Neural crest cell (in vitro differentiated cells): ENCODE measurements around the gene PYGM. TPM values are rescaled to one million over a fixed set of nuclear protein-coding genes. Genes with fewer than 3 reads are reported as not detected.

Source experiments
- DNase-seq: peaks from one replicate; pipeline ENCODE4 v3.0.0; 2021; ENCODE audit warnings: low read depth, mixed read lengths, low spot score
- H3K27ac Mint-ChIP-seq: one replicate; pipeline ENCODE4 v1.8.0; 2021; ENCODE audit warnings: mild to moderate bottlenecking, mixed read lengths; ENCODE audit not compliant: unreplicated experiment
- H3K27me3 Mint-ChIP-seq: 2 replicates; pipeline ENCODE4 v1.8.0; 2021; ENCODE audit warnings: low read depth, mild to moderate bottlenecking, mixed read lengths
- H3K36me3 Mint-ChIP-seq: 2 replicates; pipeline ENCODE4 v1.8.0; 2021; ENCODE audit warnings: low read depth, mild to moderate bottlenecking, mixed read lengths
- H3K4me1 Mint-ChIP-seq: 2 replicates; pipeline ENCODE4 v1.8.0; 2021; ENCODE audit warnings: mixed read lengths
- H3K4me3 Mint-ChIP-seq: one replicate; pipeline ENCODE4 v1.8.0; 2021; ENCODE audit warnings: mild to moderate bottlenecking, mixed read lengths
- H3K9me3 Mint-ChIP-seq: 2 replicates; pipeline ENCODE4 v1.8.0; 2021; ENCODE audit warnings: mixed read lengths
- total RNA-seq: library from RNA; stranded (reverse); gene quantifications from 2 replicates; pipeline ENCODE4 v1.2.1, GENCODE V29; 2021
- TF ChIP-seq, protein P1 (sequence below): fragments of 200-600 bp; sonication (generic); conservative IDR thresholded peaks from 2 replicates; pipeline ENCODE4 v1.5.0; 2021; ENCODE audit warnings: antibody characterized with exemption, mild to moderate bottlenecking

Gene PYGM
- total RNA-seq, 1 donor from 2014 or later: 1.2 TPM

DNA sequence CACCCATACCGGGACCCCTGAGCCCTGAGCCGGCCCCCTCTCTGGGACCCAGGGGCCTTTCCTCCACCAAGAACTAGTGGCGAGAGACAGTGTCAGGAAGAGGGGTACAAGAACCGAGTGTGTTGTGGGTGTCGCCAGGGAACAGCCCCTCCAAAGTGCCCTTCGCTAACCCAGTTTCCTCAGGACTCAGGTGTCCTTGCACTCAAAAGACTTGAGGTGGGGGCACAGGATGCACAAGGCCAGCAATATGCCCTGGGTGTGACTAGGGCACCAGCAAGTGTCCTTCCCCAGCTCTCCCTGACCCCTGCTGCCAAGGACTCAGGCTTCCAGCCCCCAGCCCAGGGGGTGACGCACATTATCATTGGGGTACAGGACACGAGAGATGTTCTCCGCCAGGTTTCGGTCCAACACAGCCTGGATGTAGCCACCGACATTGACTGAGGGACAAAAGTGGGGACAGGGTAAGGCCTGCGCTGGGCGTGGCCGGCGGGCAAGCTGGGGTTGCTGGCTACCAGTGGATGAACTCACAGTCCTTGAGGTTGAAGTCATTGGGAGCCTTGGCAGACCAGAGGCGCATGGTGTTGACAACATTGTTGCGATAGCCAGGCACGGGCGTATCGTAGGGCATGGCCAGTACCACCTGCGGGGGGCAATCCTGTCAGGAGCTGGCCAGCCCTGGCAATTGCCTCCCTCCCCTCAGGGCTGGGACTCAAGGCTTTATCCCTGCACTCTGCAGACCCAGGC, 4.7 kb downstream of the PYGM start:
- Mint-ChIP-seq H3K27me3 (peaks cover 12% of the 10 kb centered on the region), H3K4me1 (peaks cover 15% of the 10 kb centered on the region), H3K27ac (no peak overlapping the region), H3K4me3 (no peak overlapping the region), H3K9me3 (no peaks in the 10 kb centered on the region), H3K36me3 (no peaks in the 10 kb centered on the region)
- TF ChIP-seq, protein P1, sequence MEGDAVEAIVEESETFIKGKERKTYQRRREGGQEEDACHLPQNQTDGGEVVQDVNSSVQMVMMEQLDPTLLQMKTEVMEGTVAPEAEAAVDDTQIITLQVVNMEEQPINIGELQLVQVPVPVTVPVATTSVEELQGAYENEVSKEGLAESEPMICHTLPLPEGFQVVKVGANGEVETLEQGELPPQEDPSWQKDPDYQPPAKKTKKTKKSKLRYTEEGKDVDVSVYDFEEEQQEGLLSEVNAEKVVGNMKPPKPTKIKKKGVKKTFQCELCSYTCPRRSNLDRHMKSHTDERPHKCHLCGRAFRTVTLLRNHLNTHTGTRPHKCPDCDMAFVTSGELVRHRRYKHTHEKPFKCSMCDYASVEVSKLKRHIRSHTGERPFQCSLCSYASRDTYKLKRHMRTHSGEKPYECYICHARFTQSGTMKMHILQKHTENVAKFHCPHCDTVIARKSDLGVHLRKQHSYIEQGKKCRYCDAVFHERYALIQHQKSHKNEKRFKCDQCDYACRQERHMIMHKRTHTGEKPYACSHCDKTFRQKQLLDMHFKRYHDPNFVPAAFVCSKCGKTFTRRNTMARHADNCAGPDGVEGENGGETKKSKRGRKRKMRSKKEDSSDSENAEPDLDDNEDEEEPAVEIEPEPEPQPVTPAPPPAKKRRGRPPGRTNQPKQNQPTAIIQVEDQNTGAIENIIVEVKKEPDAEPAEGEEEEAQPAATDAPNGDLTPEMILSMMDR: no peak
- no peak for DNase-seq

DNA sequence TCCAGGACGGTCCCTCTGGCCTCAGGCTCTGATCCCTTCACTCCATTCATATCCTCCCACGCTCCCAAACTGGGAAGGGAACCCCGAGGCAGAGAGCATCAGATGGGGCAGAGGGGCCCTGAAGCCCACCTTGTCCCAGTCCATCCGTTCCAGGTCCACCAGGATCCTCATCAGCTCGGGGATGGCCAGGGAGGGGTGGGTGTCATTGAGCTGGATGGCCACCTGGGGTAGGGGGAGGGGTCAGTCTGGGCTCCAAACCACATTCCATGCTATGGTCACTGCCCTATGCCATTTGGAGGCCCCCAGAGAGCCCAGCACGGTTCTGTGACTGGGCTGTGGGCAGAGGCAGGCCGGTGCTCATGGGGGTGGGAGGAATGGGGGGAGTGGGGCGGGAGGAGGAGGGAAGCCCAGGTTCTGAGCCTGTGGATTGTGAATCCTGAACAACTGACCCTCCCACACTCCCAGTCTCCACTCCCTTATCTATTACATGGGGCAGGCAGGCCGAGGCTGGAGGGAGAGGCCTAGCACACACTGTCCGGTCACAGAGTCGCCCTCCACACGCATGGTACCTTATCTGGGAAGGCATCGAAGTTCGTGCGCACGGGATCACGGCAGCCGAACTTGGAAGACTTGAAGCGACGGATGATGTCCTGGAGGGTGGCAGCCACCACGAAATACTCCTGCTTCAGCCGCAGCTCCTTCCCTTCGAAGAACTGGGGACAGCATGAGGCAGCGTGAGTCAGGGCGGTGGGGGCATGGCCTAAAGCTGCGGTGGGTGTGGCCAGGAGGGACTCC, 5.5 kb downstream of the PYGM start:
- no peak overlapping the region for H3K27ac Mint-ChIP-seq
- no peak for DNase-seq

DNA sequence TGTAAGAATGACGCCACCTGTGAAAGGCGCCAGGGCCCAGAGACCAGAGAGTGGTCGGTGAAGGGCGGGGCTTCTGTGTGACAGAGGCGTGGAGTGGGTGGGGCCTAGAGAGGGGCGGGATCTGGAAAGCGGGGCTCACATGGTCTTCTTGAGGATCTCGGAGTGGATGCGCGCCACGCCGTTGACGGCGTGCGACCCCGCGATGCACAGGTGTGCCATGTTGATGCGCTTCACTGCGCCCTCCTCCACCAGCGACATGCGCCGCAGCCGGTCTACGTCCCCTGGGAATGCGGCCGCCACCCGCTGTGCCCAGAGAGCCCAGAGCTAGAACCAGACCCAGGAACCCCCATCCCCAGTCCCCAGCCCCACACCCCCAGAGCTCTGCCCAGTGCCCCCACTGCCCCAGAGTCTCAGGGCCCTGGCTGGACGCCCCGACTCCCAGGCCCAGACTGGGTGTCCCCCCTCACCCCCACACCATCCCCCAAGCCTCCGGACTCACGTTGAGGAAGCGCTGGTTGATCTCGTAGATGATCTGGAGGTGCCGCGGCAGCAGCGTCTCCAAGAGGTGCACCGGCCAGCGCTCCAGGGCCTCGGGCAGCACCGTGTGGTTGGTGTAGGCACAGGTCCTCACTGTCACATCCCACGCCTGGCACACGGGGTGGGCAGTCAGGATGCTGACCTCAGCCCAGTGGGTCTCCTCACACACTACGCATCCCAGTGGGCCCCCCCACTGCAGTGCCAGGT, 6.2 kb downstream of the PYGM start:
- peaks cover 2% of the 10 kb centered on the region for H3K27me3 Mint-ChIP-seq
- peaks cover 5% of the 10 kb centered on the region for H3K4me1 Mint-ChIP-seq
- H3K9me3 Mint-ChIP-seq: no peaks in the 10 kb centered on the region

More for the DNA sequence above, 5.5 kb downstream of the PYGM start:
- H3K4me1 Mint-ChIP-seq: peaks cover 7% of the 10 kb centered on the region
- no peaks in the 10 kb centered on the region for H3K36me3 Mint-ChIP-seq
- peaks cover 4% of the 10 kb centered on the region for H3K27me3 Mint-ChIP-seq
- no peak overlapping the region for H3K4me3 Mint-ChIP-seq
- TF ChIP-seq, protein P1: no peak
- H3K9me3 Mint-ChIP-seq: no peaks in the 10 kb centered on the region

DNA sequence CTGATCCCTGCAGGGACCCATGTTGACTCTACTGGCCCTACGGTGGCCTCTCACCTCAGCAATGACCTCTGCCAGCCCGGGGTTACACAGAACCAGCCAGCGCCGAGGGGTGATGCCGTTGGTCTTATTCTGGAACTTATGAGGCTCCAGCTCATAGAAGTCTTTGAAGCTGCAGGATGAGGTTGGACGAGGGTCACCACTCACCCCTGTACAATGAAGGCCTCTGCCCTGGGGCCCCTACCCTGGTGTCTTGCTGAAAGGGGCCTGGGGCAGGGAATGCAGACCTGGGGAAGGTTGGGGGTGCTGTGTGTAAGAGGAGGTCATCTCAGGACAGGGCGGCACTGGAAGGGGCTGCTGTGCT, 6.8 kb downstream of the PYGM start:
- H3K36me3 Mint-ChIP-seq: no peaks in the 10 kb centered on the region
- no peak overlapping the region for H3K27ac Mint-ChIP-seq
- TF ChIP-seq, protein P1: no peak
- peaks cover 5% of the 10 kb centered on the region for H3K27me3 Mint-ChIP-seq
- no peaks in the 10 kb centered on the region for H3K9me3 Mint-ChIP-seq
- no peak overlapping the region for H3K4me3 Mint-ChIP-seq
- DNase-seq: no peak
- H3K4me1 Mint-ChIP-seq: peaks cover 5% of the 10 kb centered on the region

More for the DNA sequence above, 6.2 kb downstream of the PYGM start:
- no peak for DNase-seq
- Mint-ChIP-seq H3K36me3 (no peaks in the 10 kb centered on the region), H3K27ac (no peak overlapping the region), H3K4me3 (no peak overlapping the region)
- TF ChIP-seq, protein P1: no peak

DNA sequence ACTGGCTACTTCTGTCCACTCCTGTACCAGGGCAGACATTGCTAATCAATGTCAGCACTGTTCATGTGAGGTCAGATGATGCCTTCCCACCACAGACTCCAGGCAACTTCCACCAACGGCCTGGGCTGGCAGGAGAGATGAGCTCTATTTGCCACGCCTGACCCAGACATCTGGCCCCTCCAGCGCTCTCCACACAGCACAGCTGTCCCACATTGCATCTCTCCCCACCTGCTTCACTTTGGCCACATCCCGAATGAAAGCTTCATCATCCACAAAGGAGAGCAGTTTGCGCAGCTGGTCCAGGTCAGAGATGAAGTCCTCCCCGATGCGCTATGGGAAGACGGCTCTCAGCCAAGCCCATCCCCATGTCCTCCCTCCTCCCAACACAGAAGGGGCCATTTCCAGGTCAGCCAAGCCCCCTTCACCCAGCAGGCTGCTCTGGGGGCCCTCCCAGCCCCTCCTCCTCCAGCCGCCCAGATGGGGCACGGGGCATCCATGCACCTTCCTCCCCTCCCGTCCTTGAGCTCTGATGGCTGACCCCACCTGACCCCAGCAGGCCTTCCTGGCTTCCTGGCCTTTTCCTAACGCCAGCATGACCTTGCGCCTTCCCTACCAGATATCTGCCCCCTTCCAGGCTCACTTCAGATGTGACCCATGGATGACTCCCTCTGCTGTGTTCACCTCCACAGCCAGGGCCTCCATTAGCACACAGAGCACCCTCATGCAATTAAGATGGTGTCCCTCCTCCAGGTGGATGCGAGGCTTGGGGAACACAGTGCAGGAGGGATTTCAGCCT, 7.4 kb downstream of the PYGM start:
- no peaks in the 10 kb centered on the region for H3K9me3 Mint-ChIP-seq
- TF ChIP-seq, protein P1: no peak
- DNase-seq: no peak
- no peak overlapping the region for H3K27ac Mint-ChIP-seq
- no peak overlapping the region for H3K4me3 Mint-ChIP-seq
- peaks cover 5% of the 10 kb centered on the region for H3K4me1 Mint-ChIP-seq
- H3K27me3 Mint-ChIP-seq: peaks cover 4% of the 10 kb centered on the region
- H3K36me3 Mint-ChIP-seq: no peaks in the 10 kb centered on the region
